Measurements from ENCODE around the gene SLC39A11.

GRCh38 chr17:72901657-72902056 is 190.8 kb downstream of the SLC39A11 start:
- TF ChIP-seq, protein P1, sequence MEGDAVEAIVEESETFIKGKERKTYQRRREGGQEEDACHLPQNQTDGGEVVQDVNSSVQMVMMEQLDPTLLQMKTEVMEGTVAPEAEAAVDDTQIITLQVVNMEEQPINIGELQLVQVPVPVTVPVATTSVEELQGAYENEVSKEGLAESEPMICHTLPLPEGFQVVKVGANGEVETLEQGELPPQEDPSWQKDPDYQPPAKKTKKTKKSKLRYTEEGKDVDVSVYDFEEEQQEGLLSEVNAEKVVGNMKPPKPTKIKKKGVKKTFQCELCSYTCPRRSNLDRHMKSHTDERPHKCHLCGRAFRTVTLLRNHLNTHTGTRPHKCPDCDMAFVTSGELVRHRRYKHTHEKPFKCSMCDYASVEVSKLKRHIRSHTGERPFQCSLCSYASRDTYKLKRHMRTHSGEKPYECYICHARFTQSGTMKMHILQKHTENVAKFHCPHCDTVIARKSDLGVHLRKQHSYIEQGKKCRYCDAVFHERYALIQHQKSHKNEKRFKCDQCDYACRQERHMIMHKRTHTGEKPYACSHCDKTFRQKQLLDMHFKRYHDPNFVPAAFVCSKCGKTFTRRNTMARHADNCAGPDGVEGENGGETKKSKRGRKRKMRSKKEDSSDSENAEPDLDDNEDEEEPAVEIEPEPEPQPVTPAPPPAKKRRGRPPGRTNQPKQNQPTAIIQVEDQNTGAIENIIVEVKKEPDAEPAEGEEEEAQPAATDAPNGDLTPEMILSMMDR (IDR thresholded peaks at IDR 0.05), result no peak
- TF ChIP-seq POLR2A (IDR thresholded peaks at IDR 0.05) (no peak), EP300 (IDR thresholded peaks at IDR 0.05) (no peak), POLR2AphosphoS5 (IDR thresholded peaks at IDR 0.05) (no peak)
